ENCODE results near the gene SRD5A1. TPM values are rescaled to one million over a fixed set of nuclear protein-coding genes. Genes with fewer than 3 reads are reported as not detected.
A peak's percentile ranks its signal among the peaks of the same experiment; 100 is the strongest.

The SRD5A1 gene
- total RNA-seq, 1 experiment from 2014 or later = 22.5 TPM

- no peak for DNase-seq (ENCODE audit: low read depth)
These were observed 50.8 kb downstream of the SRD5A1 start for GRCh38 chr5:6684075-6684474.

DNA sequence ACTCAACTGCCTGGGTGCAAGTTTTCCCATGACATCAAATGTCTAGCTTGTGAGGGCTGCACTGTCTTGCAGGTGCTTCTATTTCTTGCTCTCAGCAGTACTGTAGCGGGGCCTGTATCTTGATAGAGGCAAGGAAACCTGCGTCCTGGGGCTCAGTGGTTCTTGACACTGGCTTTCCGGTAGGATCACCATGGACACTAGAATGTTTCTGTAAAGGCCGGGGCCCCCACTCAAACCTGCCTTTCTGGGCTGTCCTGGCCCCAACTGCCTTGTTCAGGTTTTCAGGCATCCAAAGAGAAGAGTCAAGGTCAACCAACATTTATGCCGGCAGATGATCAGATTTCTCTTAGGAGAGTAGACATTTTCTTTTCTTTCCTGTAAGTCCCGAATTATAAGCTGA is 53.3 kb downstream of the SRD5A1 start:
- no peak for DNase-seq (ENCODE audit: low read depth)

DNA sequence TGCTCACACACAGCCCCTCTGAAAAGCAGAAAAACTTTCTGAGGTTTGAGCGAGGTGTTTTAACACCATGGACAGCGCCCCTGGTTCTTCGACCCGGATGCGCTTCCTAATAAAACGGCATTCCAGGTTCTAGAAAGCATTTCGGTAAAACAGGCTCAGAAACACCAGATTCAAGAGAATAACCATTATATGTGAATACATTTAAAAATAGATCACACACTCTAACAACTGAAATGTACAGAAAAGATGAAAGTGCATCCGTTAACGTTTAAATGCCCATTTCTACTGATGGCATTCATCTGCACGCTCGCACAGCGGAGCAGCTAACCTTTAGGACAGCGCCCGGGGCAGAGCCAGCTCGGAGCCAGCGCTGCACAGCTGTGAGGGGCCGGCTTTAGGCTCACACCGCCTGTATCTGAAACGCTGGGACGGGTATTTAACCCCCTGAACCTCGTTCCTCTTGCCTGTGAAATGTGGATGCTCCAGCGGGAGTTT is 53.7 kb downstream of the SRD5A1 start:
- DNase-seq (ENCODE audit: low read depth) = peak; percentile 51

GRCh38 chr5:6687505-6687904 is 54.3 kb downstream of the SRD5A1 start:
- DNase-seq (ENCODE audit: low read depth) = no peak

DNA sequence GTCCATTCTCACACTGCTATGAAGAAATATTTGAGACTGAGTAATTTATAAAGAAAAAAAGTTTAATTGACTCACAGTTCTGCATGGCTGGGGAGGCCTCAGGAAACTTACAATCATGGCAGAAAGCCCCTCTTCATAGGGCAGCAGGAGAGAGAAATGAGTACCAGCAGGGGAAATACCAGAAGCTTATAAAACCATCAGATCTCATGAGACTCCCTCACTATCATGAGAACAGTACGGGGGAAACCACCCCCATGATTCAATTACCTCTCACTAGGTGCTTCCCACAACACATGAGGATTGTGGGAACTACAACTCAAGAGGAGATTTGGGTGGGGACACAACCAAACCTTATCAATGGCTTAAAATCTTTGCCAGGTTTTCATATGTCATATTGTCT is 59.7 kb downstream of the SRD5A1 start:
- DNase-seq (ENCODE audit: low read depth) = no peak

DNA sequence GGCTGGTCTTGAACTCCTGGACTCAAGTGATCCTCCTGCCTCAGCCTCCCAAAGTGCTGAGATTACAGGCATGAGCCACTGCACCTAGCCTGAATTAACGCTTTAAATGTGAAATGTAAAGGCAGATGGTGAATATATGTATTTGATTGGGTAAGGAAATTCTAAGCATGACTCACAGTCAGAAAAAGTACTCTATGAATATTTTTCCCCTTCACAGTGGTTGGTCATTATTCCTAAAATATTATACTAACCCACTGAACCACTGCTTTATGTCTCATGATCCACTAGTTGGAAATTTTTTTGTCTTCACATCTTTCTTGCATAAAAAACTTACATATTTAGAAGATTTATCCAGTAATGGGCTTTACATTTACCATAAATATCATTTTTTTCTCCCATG is 65.5 kb downstream of the SRD5A1 start:
- no peak for DNase-seq (ENCODE audit: low read depth)

- no peak for DNase-seq (ENCODE audit: low read depth)
These were observed 66.1 kb downstream of the SRD5A1 start for GRCh38 chr5:6699357-6699756.

GRCh38 chr5:6700074-6700684 is 66.9 kb downstream of the SRD5A1 start:
- no peak for DNase-seq (ENCODE audit: low read depth)

- no peak for DNase-seq (ENCODE audit: low read depth)
These were observed 67.6 kb downstream of the SRD5A1 start for GRCh38 chr5:6700685-6701355.

DNA sequence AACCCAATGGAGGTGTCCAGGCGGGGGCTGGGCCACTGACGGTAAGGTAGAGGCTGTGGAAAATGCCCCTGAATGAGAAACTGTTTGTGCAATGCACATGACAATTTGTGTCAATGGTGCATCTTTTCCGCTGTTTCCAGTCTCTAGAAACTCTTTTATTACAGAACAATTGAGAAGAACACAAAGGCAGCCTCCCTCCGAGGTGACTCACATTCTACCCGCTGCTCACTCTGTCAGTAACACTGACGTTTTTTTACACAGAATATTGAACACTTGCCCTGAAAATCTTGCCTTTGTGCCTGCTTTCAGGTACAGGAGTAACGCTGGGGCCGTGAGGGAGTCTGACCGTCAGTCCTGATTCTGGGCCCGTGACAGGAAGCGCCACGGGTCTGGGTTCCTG is 68.3 kb downstream of the SRD5A1 start:
- no peak for DNase-seq (ENCODE audit: low read depth)

DNA sequence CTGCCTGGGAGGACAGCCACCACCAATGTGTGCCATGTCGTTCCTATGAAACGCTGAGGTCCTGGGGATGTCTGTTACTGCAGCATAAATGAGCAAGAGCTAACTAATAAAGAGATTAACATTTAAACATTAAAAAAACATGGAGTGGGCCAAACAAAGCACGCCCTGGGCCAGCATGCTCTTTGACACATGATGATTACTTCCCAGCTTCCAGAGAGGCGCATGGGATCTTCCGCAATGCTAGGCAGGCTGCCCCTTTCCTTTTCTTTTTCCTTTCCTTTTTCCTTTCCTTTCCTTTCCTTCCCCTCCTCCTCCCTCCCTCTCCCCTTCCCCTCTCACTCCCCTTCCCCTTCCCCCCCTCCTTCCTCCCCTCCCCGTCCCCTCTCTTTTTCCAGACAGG is 69.4 kb downstream of the SRD5A1 start:
- no peak for DNase-seq (ENCODE audit: low read depth)

DNA sequence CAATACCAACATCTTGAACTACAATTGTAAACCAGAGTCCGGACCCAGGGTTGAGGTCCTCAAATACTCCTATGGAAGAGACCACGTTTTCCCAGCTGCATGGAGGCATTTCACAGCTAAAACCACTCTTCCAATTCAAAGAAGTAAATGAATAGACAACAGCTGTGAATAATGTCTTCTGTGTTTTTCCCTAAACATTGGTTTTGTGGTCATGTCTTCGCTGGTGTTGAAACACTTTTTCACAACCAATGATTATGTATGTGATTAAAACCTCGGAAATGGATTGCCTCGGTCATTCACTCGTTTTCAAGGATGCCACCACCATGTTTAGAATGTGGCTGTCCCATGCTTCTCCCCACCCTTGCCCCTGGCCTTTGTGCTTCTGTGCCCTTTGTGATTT is 70.6 kb downstream of the SRD5A1 start:
- DNase-seq (ENCODE audit: low read depth) = peak; percentile 40

DNA sequence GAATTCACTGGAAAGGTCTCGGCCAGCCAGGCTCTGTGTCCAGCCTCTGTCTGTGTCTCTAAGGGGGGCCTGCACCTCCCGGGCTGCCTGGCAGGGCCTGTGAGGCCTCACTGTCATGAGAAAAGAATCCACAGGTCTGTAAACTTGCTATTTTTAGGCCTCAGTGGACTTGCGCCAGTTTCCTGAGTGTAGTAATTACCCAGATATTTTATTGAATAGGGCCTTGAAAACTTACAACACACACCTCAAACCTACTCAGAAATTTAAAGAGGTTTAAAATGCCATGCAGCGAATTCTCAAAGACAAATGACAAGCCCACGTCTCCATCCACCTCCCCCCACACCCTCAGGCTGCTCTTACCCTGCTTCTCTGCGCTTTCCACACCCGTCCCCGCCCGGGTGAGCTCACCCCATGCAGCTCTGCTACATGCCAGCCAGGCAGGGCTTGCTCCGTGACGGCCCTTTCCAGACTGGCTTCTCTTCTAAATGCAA is 71.2 kb downstream of the SRD5A1 start:
- DNase-seq (ENCODE audit: low read depth) = peak; percentile 91

DNA sequence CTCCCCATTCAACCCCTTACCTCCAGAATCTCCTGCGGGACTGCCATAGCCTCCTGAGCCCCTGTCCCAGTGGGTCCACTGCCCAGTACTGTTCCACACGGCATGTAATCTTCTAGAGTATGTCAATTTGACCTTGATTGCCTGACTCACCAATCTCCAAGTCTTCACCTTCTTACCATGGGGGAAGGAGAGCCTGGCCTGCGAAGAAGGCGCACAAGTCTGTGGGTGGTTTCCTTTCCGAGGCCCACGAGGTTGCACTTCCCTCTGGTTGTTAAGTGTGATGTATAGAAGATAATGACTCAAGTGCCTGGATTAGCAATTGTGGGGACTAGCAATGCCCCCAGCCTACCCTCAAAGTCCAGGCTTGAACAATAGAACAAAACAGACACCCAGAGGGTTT is 71.8 kb downstream of the SRD5A1 start:
- peak; percentile 26 for DNase-seq (ENCODE audit: low read depth)

DNA sequence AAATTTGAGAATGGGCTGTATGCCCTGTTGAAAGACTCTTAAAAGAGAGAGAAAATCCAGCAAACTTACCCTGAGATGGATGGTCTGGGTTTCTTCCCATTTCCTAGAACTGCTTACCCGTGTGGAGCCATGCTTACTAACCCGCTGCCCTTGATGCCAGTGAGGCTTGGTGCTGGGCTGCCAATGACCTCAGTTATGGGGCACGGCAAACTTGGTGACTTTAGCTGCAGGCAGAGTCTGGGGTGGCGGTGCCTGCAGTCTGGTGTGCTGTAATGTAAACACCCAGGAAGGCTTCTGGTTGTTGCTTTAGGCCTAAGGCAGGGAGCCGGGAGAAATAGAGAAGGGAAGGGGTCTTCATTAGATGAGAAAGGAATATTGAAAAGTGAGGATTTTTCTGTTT is 72.7 kb downstream of the SRD5A1 start:
- peak; percentile 14 for DNase-seq (ENCODE audit: low read depth)

DNA sequence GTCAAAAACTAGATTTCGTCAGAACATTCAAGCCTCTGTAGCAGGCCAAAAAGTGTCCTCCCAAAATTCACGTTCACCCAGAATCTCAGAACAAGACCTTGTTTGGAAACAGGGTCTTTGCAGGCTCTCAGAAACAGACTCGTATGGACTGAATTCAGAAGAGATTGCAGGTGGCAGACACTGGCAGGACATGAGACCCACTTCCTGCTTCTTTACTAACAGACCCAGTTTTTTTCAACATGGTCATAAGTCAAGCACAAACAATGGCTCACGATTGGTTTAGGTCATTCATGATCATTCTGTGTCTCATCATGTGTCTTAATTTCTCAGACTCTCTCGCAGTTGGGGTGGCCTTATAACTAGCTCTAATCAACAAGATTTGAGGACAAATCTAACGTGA is 74.6 kb downstream of the SRD5A1 start:
- no peak for DNase-seq (ENCODE audit: low read depth)

- no peak for DNase-seq (ENCODE audit: low read depth)
These were observed 75.6 kb downstream of the SRD5A1 start for GRCh38 chr5:6708814-6709213.

- DNase-seq (ENCODE audit: low read depth) = no peak
These were observed 76.8 kb downstream of the SRD5A1 start for GRCh38 chr5:6710070-6710469.

- DNase-seq (ENCODE audit: low read depth) = no peak
These were observed 77.5 kb downstream of the SRD5A1 start for GRCh38 chr5:6710551-6711318.

DNA sequence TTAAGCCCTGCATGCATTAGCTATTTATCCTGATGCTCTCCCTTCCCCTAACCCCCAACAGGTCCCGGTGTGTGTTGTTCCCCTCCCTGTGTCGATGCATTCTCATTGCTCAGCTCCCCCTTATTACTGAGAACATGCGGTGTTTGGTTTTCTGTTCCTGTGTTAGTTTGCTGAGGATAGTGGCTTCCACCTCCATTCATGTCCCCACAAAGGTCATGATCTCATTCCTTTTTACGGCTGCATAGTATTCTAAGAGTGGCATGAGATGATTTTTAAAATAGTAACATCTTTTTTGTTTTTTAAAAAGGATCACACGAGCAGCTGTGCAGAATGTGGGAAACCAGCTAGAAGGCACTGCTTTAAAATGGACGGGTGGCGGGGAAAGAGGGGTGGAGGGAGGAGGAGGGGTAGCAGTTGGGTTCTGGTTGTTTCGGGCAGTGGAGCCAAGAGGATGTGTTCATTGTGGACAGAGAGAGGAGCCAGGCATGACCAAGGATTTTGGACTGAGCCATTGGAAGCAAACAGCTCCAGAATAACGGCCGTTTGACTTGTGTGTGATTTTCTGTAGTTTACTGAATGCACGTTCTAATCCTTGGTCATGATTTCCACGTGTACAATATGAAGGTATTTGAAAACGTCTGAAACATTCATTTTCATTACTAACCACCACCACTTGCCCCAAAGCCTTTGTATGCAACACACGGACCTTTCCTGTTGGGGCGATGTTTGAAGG is 78.3 kb downstream of the SRD5A1 start:
- no peak for DNase-seq (ENCODE audit: low read depth)

DNA sequence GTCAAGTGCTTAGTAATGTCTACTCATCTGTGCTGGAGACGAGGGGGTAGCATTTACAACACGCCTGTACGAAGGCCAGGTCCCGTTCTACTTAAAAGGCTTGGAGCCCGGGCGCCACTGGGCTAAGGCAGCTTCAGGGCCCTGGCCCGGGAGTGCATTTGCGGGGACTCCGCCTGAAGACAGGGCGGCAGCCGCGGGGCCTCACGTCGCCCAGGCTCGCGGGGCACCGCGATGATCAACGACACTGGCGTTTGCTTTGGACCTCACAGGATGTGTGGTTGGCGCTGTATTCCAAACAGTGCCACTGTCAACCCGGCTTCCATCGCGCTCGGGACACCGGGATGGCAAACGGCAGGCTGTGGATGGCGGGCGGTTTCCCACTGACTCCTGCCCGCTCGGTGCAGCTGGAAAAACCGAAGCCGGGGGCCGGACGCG is 78.9 kb downstream of the SRD5A1 start:
- peak; percentile 59 for DNase-seq (ENCODE audit: low read depth)
